ENCODE measurements around the gene MRPS18A. TPM values are rescaled to one million over a fixed set of nuclear protein-coding genes. Genes with fewer than 3 reads are reported as not detected.

Gene MRPS18A
- total RNA-seq, 2 donors from 2014 or later: 56.9 to 69.4 TPM

GRCh38 chr6:43718387-43719105 is 31.0 kb upstream of the MRPS18A start:
- ATAC-seq (no peak), DNase-seq (no peak)
- intact Hi-C loops (cut with DNase I, micrococcal nuclease): no loop called here

- intact Hi-C loops (cut with DNase I, micrococcal nuclease): no loop called here
- no peak for DNase-seq
- no peak for ATAC-seq
These were observed 30.2 kb upstream of the MRPS18A start for GRCh38 chr6:43717822-43718221.

- no peak for ATAC-seq
- intact Hi-C loops (cut with DNase I, micrococcal nuclease): no loop called here
These were observed 29.8 kb upstream of the MRPS18A start for GRCh38 chr6:43717389-43717788.

GRCh38 chr6:43716099-43716498 is 28.5 kb upstream of the MRPS18A start:
- ATAC-seq: no peak
- intact Hi-C loops (cut with DNase I, micrococcal nuclease): no loop called here
- no peak for DNase-seq

More at GRCh38 chr6:43717389-43717788, 29.8 kb upstream of the MRPS18A start:
- DNase-seq: no peak

DNA sequence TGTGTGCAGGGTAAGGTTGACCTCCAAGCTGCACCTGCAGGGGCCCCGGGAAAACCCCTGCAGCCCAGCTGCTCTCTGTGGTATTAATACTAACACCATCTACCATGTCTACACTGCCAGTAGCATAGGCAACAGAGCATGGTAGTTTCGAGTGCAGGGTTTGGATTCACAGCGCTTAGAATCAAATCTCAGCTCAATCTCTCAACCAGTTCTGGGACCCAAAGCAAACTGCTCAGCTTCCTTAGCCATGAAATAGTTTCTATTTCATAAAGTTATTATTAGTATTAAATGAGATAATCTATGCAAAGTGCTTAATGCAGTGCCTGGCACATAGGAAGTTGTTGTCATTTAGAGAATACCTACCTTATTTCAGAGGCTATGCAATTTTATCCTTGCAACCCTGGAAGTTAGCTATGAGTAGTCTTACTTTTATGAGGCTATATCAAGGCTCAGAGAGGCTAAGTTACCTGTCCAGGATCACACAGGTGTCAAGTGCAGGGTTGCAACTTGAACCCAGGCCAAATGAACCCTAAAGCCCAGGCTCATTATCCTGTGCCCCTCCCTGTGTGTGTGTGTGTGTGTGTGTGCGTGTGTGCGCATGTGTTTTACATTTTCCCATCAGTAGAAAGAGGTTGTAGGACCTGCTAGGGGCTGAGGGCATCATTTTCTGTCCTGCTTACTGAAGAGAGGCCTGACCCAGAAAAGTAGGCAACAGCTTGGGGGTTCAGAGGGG is 27.6 kb upstream of the MRPS18A start:
- DNase-seq: no peak
- peak; percentile 25 for ATAC-seq
- intact Hi-C loops (cut with DNase I, micrococcal nuclease): no loop called here

- intact Hi-C loops (cut with DNase I, micrococcal nuclease): no loop called here
- ATAC-seq (no peak), DNase-seq (no peak)
These were observed 26.9 kb upstream of the MRPS18A start for GRCh38 chr6:43714311-43715055.

GRCh38 chr6:43713643-43714310 is 26.2 kb upstream of the MRPS18A start:
- intact Hi-C loops (cut with DNase I, micrococcal nuclease): no loop called here
- no peak for ATAC-seq
- no peak for DNase-seq

- intact Hi-C loops (cut with DNase I, micrococcal nuclease): no loop called here
- ATAC-seq (no peak), DNase-seq (no peak)
These were observed 25.0 kb upstream of the MRPS18A start for GRCh38 chr6:43712579-43712978.

- no peak for DNase-seq
- no peak for ATAC-seq
- intact Hi-C loops (cut with DNase I, micrococcal nuclease): no loop called here
These were observed 23.0 kb upstream of the MRPS18A start for GRCh38 chr6:43710576-43710975.

- intact Hi-C loops (cut with DNase I, micrococcal nuclease): no loop called here
- DNase-seq: peak in 1 of 2 donors; percentile 16
- peak; percentile 34 for ATAC-seq
These were observed 22.2 kb upstream of the MRPS18A start for GRCh38 chr6:43709654-43710303.

GRCh38 chr6:43708860-43709653 is 21.5 kb upstream of the MRPS18A start:
- intact Hi-C loops (cut with DNase I, micrococcal nuclease): no loop called here
- ATAC-seq (no peak), DNase-seq (no peak)

GRCh38 chr6:43707767-43708166 is 20.2 kb upstream of the MRPS18A start:
- ATAC-seq (no peak), DNase-seq (no peak)
- intact Hi-C loops (cut with DNase I, micrococcal nuclease): no loop called here

DNA sequence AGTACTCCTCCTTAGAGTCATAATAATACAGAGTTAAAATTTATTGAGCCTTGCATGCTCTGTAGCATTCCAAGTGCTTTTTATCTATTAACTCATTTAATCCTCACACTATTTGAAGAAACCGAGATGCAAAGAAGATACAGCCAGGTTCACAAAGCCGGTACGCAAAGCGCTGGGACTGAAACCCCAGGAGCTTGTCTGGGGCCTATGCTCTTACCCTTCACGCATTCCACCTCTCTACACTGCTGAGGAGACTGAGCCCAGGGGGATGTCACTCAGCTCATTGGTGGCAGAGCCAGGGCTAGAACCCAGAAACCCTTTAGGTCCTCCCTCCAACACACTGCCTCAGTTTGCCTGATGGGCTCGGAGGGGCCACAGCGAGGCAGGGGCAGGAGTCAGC is 19.7 kb upstream of the MRPS18A start:
- DNase-seq (no peak), ATAC-seq (no peak)
- intact Hi-C loops (cut with DNase I, micrococcal nuclease): no loop called here

DNA sequence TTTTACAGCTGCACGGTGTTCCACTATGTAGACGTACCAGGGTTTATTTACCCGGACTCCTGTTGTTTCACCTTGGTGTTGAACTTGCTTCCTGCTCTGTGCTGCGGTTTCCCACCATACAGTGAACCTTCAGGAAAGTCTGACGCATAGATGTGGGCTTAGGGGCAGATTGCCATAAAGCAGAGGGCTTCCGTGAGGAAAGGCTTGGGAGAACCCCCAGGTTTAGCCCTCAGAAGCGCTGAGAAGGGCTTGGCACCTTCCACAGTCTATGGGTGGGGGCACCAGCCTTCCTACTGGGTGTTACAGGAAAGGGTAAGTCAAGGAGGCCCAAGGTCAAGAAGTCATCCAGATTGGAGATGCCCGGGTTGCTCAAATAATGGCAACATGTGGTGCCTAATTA is 19.2 kb upstream of the MRPS18A start:
- ATAC-seq: no peak
- DNase-seq: no peak
- intact Hi-C loops (cut with DNase I, micrococcal nuclease): no loop called here

DNA sequence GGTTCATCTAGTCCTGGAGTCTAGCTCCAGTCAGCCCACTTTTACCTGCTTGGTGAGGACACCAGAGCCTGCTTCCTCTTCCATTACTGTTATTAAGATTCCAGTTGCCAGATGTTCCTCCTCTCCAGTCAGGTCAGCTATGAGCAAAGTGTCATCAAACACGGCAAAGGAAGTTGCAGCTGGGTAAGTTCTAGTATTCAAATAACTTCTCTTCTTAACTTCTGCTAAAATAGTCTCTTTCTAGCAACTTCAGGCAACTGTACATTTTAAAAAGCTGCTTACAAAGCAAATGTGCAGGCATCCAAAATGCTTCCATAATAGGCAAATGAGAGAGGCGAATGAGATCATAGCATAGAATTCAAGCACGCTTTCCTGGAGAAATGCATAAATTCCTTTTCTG is 18.4 kb upstream of the MRPS18A start:
- intact Hi-C loops (cut with DNase I, micrococcal nuclease): no loop called here

DNA sequence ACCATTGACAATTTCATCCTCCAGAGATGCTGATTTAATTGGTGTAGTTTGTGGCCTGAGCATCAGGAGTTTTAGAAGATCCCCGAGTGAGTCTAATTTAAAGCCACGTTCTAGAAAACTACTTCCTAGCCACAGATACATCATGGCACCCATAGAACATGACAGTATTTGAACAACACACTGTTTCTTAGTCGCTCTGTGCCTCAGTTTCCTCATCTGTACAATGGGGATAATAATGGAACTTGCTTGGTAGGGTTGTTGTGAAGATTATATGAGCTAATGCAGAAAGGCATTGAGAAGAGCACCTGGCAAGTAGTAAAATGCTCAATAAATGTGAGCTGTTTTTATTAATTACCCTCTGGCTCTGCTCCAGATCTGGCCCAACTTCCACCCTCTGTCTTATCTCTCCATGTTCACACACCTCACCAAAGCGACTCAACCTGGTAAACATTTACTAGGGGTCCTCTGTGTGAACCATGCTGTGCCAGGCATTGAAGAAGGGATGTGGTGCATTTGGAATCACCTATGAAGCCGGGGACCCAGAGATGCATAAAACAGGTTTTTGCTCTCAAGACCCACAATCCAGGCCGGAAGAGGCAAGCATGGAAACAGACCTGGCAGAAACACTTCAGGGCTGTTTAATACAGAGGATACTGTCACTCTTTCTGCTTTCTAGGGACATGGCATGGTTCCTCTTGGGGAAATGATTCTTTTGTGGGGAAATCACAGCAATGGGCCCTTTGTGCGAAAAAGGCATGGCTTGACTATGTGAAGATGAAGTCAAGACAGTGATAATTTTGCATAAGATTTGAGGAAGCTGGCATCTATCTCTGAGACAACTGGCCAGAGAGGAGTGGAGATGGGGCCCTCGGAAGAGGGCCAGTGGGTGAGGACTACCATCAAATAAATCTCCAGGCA is 16.2 kb upstream of the MRPS18A start:
- DNase-seq (no peak), ATAC-seq (no peak)
- intact Hi-C loops (cut with DNase I, micrococcal nuclease): no loop called here

More for the DNA sequence above, 18.4 kb upstream of the MRPS18A start:
- ATAC-seq (no peak), DNase-seq (no peak)
